Esophagus muscularis mucosa (tissue), 4 donors: ENCODE data around the gene CLASP1.

Experiments used
- CTCF ChIP-seq, 3 experiments: fragments of 200-600 bp in 2 of 3; fragments of 450-650 bp in 1 of 3; sonication (generic) in 2 of 3; IDR thresholded peaks; one replicate each; pipeline ENCODE4 v1.5.1; 2017 to 2019; ENCODE audit warnings: antibody characterized with exemption in 3 of 3, mild to moderate bottlenecking in 2 of 3, moderate library complexity in 1 of 3
- EP300 ChIP-seq: sonication (generic); formaldehyde crosslinking; IDR thresholded peaks from one replicate; pipeline ENCODE4 v1.6.1; 2017; ENCODE audit warnings: antibody characterized with exemption
- POLR2A ChIP-seq: fragments of 450-650 bp; IDR thresholded peaks from one replicate; pipeline ENCODE4 v1.6.1; 2017; ENCODE audit warnings: antibody characterized with exemption, moderate library complexity, mild to moderate bottlenecking, low read depth
- POLR2AphosphoS5 ChIP-seq, 2 donors: sonication (generic); formaldehyde crosslinking; IDR thresholded peaks; one replicate each; pipeline ENCODE4 v1.6.1; 2017; ENCODE audit warnings: antibody characterized with exemption in 2 of 2

- TF ChIP-seq CTCF (IDR thresholded peaks at IDR 0.05): no peak
- no peak for TF ChIP-seq POLR2AphosphoS5 (IDR thresholded peaks at IDR 0.05)
- TF ChIP-seq POLR2A: no peak
- no peak for TF ChIP-seq EP300
Measured at GRCh38 chr2:121698318-121698930, 49.2 kb upstream of the CLASP1 start.
